AG10803 (cell line): ENCODE measurements around the gene TAS2R16.

Experiments
- DNase-seq: peaks from one replicate; pipeline ENCODE4 v3.0.0; 2010; ENCODE audit warnings: low read depth
- H3K4me3 ChIP-seq: 2 replicates; pipeline ENCODE4 v1.5.1; 2011; ENCODE audit warnings: mild to moderate bottlenecking, low read length, control low read depth
- CTCF ChIP-seq: conservative IDR thresholded peaks from 2 replicates; pipeline ENCODE4 v1.5.1; 2011; ENCODE audit warnings: mild to moderate bottlenecking, low read length, control low read depth, inconsistent platforms

Gene TAS2R16

GRCh38 chr7:123026251-123026650 lies 30.8 kb upstream of the TAS2R16 start:
- TF ChIP-seq CTCF, result no peak
- no peak for DNase-seq
- no peak overlapping the region for H3K4me3 ChIP-seq

- no peak for TF ChIP-seq CTCF
- DNase-seq, result no peak
- no peak overlapping the region for H3K4me3 ChIP-seq
Observed at GRCh38 chr7:123024989-123025758, 29.7 kb upstream of the TAS2R16 start.

GRCh38 chr7:123023126-123023525 lies 27.6 kb upstream of the TAS2R16 start:
- H3K4me3 ChIP-seq, result no peak overlapping the region
- no peak for DNase-seq
- TF ChIP-seq CTCF, result no peak

- no peak for TF ChIP-seq CTCF
- DNase-seq, result peak; percentile 3
- no peak overlapping the region for H3K4me3 ChIP-seq
Observed at GRCh38 chr7:123022576-123022975, 27.1 kb upstream of the TAS2R16 start.

GRCh38 chr7:123012435-123012834 lies 16.9 kb upstream of the TAS2R16 start:
- no peak for TF ChIP-seq CTCF
- DNase-seq, result no peak
- no peak overlapping the region for H3K4me3 ChIP-seq

GRCh38 chr7:123011766-123012369 lies 16.4 kb upstream of the TAS2R16 start:
- no peak for DNase-seq
- no peak for TF ChIP-seq CTCF

GRCh38 chr7:123004931-123005330 lies 9.4 kb upstream of the TAS2R16 start:
- peak; percentile 3 for DNase-seq
- no peak for TF ChIP-seq CTCF
- H3K4me3 ChIP-seq, result no peak overlapping the region

More at GRCh38 chr7:123011766-123012369, 16.4 kb upstream of the TAS2R16 start:
- H3K4me3 ChIP-seq, result no peak overlapping the region
